Measurements from ENCODE around the gene USP6NL.

USP6NL gene

GRCh38 chr10:11541296-11541695, 70.2 kb downstream of the USP6NL start:
- ChIA-PET CTCF (no interaction called here), POLR2A (no interaction called here)
- no peak overlapping the region for H3K4me3 ChIP-seq (ENCODE audit: low read depth, low read length)
- TF ChIP-seq CTCF (IDR thresholded peaks at IDR 0.05; ENCODE audit: insufficient read depth, low read length, missing control alignments): no peak
- DNase-seq (ENCODE audit: low read depth, low spot score): no peak

DNA sequence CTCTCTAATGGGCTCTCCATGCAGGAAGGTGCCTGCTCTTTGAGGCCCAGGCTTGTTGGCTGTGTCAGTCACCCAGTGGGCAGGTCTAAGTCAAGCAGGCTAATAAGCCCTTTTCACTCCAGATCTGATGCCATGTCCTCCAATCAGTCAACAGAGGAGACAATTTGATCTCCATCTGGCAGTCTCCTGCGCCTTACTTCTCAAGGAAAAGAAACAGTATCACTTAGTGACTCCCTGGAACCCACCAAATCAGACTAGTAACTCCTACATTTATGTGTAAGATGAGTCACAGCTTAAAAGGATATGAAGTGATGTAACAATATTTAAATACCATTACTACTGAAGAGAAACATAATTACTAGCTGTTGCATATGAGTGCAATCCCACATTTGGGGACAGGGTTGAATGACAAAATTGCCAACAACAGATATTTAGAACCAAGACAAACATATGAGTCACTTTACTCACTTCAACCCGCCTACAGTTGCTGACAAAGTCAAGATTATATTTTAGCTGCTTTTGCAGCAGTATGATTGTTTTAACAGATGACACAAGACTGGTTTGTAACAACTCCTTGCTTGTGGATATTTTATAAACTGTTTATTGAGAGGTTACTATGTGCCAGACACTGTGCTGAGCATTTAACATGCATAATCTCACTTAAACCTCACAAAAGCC, 72.1 kb downstream of the USP6NL start:
- POLR2A ChIA-PET: no interaction called here
- CTCF ChIA-PET: interaction anchor here (0.8 to 1.3 kb wide), 2 partner anchors 17 to 19 kb away, joined by 3 read pairs; no protein-coding TSS in a partner anchor
- H3K4me3 ChIP-seq (ENCODE audit: low read depth, low read length): no peak overlapping the region
- no peak for TF ChIP-seq CTCF (IDR thresholded peaks at IDR 0.05; ENCODE audit: insufficient read depth, low read length, missing control alignments)
- DNase-seq (ENCODE audit: low read depth, low spot score): no peak

DNA sequence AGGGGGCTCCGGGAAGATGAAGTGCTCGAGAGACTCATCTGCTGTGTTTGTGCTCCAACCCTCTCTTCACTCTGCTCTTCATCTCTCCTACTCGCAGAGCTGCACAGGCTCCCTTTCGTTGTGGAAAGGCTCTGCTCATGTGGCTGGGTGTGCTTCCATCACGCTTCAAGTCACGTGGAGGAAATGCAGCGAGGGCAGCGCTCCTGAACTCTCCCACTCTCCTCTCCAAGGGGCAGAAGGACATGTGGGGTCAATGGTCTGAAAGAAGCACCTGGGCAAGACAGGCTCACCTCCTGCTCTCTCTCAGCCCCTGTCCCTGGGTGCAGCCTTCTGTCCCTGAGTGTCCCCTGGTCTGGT, 72.6 kb downstream of the USP6NL start:
- ChIA-PET POLR2A (no interaction called here), CTCF (interaction anchor here (1.3 kb wide), 1 partner anchor 19 kb away, joined by 3 read pairs; no protein-coding TSS in a partner anchor)
- no peak for DNase-seq (ENCODE audit: low read depth, low spot score)
- no peak overlapping the region for H3K4me3 ChIP-seq (ENCODE audit: low read depth, low read length)
- no peak for TF ChIP-seq CTCF (IDR thresholded peaks at IDR 0.05; ENCODE audit: insufficient read depth, low read length, missing control alignments)

DNA sequence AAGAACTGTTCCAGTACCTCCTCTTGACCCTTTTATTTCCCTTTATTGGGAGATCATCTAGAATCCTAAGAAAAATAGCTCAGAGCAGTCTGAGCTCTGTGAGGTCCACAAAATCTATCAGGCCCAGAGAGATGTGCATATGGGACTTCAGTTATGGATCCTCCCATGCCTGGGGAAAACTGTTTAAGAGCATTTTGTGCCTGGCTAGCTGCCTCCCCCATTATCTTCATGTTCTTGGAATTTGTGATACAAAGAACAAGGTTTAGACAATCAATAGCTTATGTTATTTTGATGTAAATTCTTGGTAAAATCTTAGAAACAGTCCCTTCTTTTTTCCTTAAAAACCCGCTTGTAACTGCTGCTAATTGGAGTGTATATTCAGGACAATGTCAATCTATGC, 75.2 kb downstream of the USP6NL start:
- no peak for TF ChIP-seq CTCF (IDR thresholded peaks at IDR 0.05; ENCODE audit: insufficient read depth, low read length, missing control alignments)
- DNase-seq (ENCODE audit: low read depth, low spot score): no peak
- no peak overlapping the region for H3K4me3 ChIP-seq (ENCODE audit: low read depth, low read length)
- ChIA-PET POLR2A (no interaction called here), CTCF (interaction anchor here (1.1 to 1.4 kb wide), 2 partner anchors 21 to 222 kb away, joined by 3 to 6 read pairs; no protein-coding TSS in a partner anchor)

DNA sequence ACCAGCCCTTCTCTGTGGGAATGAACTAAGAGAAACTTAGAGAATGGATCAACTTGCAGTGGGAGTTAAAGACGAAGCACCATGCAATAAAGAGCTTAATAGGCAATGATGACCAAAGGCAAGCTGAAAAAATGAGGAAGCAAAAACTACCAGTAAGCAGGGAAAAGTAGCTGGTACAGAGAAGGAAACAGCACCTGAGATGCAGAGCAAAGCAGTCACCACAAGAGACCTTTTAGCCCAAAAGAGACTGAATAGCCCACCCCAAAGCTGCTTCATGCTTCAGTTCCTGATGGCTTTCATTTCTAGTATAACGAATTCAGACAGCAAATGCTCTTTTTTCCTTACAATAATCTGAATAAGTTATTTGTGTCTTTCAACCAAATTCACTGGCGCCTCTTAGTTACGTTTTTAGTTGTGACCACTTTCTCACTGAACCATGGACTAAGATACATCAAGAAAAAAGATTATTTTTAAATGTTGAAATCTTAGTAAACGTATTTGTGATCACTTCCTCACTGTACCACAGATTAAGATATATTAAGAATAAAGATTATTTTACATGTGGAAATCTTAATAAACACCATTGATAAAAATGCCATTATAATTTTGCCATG, 76.0 kb downstream of the USP6NL start:
- no peak for TF ChIP-seq CTCF (IDR thresholded peaks at IDR 0.05; ENCODE audit: insufficient read depth, low read length, missing control alignments)
- ChIA-PET CTCF (interaction anchor here (1.1 kb wide), 2 partner anchors 14 to 223 kb away, joined by 3 to 4 read pairs; no protein-coding TSS in a partner anchor), POLR2A (no interaction called here)
- DNase-seq (ENCODE audit: low read depth, low spot score): no peak
- no peak overlapping the region for H3K4me3 ChIP-seq (ENCODE audit: low read depth, low read length)

DNA sequence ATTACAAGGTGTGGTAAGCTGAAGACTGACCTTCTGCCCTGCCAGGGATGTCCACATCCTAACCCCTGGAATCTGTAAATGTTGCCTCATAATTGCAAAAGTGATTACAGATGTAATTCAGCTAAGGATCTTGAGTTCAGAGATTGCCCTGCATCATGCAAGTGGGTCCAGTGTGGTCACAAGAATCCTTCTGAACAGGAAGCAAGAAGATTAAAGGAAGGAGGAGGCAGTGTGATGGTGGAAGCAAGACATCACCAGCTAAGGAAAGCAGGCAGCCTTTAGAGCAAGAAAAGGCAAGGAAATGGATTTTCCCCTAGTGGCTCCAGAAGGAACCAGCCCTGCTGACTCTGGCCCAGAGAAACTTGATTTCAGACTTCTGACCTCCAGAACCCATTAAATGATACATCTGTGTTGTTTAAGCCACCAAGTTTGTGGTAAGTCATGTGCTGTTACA, 78.1 kb downstream of the USP6NL start:
- H3K4me3 ChIP-seq (ENCODE audit: low read depth, low read length): no peak overlapping the region
- CTCF ChIA-PET: interaction anchor here (0.6 to 1.8 kb wide), 8 partner anchors 9 to 301 kb away, joined by 3 to 10 read pairs (median 3); no protein-coding TSS in a partner anchor
- no peak for DNase-seq (ENCODE audit: low read depth, low spot score)
- POLR2A ChIA-PET: no interaction called here
- peak; percentile 12 for TF ChIP-seq CTCF (IDR thresholded peaks at IDR 0.05; ENCODE audit: insufficient read depth, low read length, missing control alignments)
